ENCODE measurements around the gene TDRD15.

Gene TDRD15

DNA sequence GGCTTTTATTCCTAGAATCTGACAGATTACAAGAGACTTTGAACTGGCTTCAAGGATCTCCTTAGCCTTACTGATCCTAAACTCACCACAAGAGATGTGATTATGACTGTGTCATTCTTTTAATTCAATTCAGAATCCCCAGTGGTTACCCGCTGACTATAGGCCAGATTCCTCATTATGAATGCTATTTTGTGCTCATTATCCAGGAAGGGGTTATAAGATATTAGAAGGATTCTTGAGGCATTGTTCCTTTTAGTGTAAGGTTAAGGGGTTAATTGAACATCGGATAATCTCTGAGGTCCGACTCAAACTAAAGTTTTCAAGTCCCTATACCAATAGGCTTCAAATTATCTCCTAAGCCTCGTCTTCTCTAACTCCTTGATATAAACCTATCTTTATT, 39.4 kb upstream of the TDRD15 start:
- TF ChIP-seq ZNF610 (tag by site-specific recombination; IDR thresholded peaks at IDR 0.05; ENCODE audit: borderline replicate concordance), result no peak
- TF ChIP-seq ZNF366 (tag by site-specific recombination; conservative IDR thresholded peaks at IDR 0.05), result no peak
- no peak for TF ChIP-seq ZNF658 (tag by site-specific recombination; IDR thresholded peaks at IDR 0.05)
- TF ChIP-seq TCF7L2 (IDR thresholded peaks at IDR 0.05; ENCODE audit: borderline replicate concordance, low read depth, low read length), result no peak
- TF ChIP-seq, protein P1, sequence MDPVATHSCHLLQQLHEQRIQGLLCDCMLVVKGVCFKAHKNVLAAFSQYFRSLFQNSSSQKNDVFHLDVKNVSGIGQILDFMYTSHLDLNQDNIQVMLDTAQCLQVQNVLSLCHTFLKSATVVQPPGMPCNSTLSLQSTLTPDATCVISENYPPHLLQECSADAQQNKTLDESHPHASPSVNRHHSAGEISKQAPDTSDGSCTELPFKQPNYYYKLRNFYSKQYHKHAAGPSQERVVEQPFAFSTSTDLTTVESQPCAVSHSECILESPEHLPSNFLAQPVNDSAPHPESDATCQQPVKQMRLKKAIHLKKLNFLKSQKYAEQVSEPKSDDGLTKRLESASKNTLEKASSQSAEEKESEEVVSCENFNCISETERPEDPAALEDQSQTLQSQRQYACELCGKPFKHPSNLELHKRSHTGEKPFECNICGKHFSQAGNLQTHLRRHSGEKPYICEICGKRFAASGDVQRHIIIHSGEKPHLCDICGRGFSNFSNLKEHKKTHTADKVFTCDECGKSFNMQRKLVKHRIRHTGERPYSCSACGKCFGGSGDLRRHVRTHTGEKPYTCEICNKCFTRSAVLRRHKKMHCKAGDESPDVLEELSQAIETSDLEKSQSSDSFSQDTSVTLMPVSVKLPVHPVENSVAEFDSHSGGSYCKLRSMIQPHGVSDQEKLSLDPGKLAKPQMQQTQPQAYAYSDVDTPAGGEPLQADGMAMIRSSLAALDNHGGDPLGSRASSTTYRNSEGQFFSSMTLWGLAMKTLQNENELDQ (tag by site-specific recombination; IDR thresholded peaks at IDR 0.05; ENCODE audit: low read depth), result no peak
- no peak for TF ChIP-seq SP3 (tag by site-specific recombination; IDR thresholded peaks at IDR 0.05)
- TF ChIP-seq ZNF155 (tag by site-specific recombination; IDR thresholded peaks at IDR 0.05), result no peak
- ChIA-PET POLR2A (no interaction called here), CTCF (no interaction called here)
- no peaks in the 10 kb centered on the region for H3K9me3 ChIP-seq (ENCODE audit: control insufficient read depth, insufficient read depth, low read depth, low read length)
- H3K27ac ChIP-seq (ENCODE audit: extremely low read depth, low read depth, low read length), result no peak overlapping the region
- no peak overlapping the region for H3K4me3 ChIP-seq (ENCODE audit: low read depth, low read length)
- no peaks in the 10 kb centered on the region for H3K36me3 ChIP-seq (ENCODE audit: control insufficient read depth in 2 of 2, insufficient read depth in 1 of 2, low read length in 2 of 2)
- H3K4me1 ChIP-seq (ENCODE audit: control insufficient read depth, insufficient read depth, low read length), result no peaks in the 10 kb centered on the region

DNA sequence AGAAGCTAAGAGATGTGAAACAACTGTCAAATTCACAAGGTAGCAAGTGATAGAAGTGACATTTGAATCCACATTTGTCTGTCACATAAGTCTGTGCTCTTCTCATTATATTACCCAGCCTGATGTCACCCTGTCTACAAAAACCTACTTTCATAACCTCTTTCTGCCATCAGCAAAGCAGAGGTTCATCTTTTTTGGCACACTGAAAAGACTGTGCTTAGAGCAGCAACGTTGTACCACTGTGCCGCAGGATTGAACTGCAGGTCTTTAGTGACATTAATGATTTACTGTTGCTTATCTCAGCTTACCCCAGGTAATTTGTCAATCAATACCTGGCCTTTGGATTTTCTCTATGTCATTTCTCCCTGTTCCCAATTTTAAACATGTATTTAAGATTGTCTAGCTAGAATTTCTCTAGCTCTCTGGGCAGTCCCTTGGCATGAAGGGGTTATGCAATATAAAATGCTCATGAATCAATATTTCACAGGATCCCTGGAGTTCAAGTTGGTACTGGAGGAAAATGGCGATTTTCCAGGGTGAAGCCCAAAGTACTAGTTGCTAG, 31.4 kb upstream of the TDRD15 start:
- Histone ChIP-seq H3K4me3 (ENCODE audit: low read depth, low read length) (no peak overlapping the region), H3K9me3 (ENCODE audit: control insufficient read depth, insufficient read depth, low read depth, low read length) (no peaks in the 10 kb centered on the region), H3K4me1 (ENCODE audit: control insufficient read depth, insufficient read depth, low read length) (no peaks in the 10 kb centered on the region), H3K36me3 (ENCODE audit: control insufficient read depth in 2 of 2, insufficient read depth in 1 of 2, low read length in 2 of 2) (no peaks in the 10 kb centered on the region), H3K27ac (ENCODE audit: extremely low read depth, low read depth, low read length) (no peak overlapping the region)
- CTCF ChIA-PET, result interaction anchor here (0.6 kb wide), 2 partner anchors 29 to 431 kb away, joined by 3 read pairs; no protein-coding TSS in a partner anchor
- POLR2A ChIA-PET, result no interaction called here
- TF ChIP-seq ZNF16 (tag by site-specific recombination; IDR thresholded peaks at IDR 0.05; ENCODE audit: low read depth), result no peak
- TF ChIP-seq, protein P2, sequence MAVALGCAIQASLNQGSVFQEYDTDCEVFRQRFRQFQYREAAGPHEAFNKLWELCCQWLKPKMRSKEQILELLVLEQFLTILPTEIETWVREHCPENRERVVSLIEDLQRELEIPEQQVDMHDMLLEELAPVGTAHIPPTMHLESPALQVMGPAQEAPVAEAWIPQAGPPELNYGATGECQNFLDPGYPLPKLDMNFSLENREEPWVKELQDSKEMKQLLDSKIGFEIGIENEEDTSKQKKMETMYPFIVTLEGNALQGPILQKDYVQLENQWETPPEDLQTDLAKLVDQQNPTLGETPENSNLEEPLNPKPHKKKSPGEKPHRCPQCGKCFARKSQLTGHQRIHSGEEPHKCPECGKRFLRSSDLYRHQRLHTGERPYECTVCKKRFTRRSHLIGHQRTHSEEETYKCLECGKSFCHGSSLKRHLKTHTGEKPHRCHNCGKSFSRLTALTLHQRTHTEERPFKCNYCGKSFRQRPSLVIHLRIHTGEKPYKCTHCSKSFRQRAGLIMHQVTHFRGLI (tag by site-specific recombination; IDR thresholded peaks at IDR 0.05), result no peak
- no peak for TF ChIP-seq KLF10 (tag by site-specific recombination; IDR thresholded peaks at IDR 0.05)

DNA sequence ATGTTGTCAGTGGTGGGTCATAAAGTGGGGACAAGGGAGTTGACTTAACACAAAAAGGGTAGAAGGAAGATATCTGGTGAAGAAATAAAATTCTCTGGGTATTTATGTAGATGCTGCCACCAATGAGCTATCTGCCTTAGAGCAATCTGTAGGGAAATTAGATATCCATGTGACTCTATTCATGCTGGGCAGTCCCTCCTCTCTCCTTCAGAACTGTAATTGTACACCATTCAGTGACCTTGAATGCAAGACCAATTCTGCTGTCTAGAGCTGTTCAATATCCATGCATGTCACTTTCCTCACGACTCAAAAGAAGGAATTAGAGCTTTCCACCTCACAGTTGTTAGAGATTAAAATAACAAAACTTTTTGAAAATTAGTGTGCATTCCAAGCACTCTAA, 28.6 kb upstream of the TDRD15 start:
- Histone ChIP-seq H3K9me3 (ENCODE audit: control insufficient read depth, insufficient read depth, low read depth, low read length) (no peaks in the 10 kb centered on the region), H3K4me1 (ENCODE audit: control insufficient read depth, insufficient read depth, low read length) (no peaks in the 10 kb centered on the region), H3K4me3 (ENCODE audit: low read depth, low read length) (no peak overlapping the region), H3K36me3 (ENCODE audit: control insufficient read depth in 2 of 2, insufficient read depth in 1 of 2, low read length in 2 of 2) (no peaks in the 10 kb centered on the region), H3K27ac (ENCODE audit: extremely low read depth, low read depth, low read length) (no peak overlapping the region)
- POLR2A ChIA-PET, result no interaction called here
- CTCF ChIA-PET, result interaction anchor here (1.2 kb wide), 1 partner anchor 23 kb away, joined by 5 read pairs; no protein-coding TSS in a partner anchor
- TF ChIP-seq, protein P3, sequence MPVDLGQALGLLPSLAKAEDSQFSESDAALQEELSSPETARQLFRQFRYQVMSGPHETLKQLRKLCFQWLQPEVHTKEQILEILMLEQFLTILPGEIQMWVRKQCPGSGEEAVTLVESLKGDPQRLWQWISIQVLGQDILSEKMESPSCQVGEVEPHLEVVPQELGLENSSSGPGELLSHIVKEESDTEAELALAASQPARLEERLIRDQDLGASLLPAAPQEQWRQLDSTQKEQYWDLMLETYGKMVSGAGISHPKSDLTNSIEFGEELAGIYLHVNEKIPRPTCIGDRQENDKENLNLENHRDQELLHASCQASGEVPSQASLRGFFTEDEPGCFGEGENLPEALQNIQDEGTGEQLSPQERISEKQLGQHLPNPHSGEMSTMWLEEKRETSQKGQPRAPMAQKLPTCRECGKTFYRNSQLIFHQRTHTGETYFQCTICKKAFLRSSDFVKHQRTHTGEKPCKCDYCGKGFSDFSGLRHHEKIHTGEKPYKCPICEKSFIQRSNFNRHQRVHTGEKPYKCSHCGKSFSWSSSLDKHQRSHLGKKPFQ (tag by site-specific recombination; IDR thresholded peaks at IDR 0.05), result no peak
- TF ChIP-seq ZNF521 (tag by site-specific recombination; IDR thresholded peaks at IDR 0.05) (no peak), ZNF311 (tag by site-specific recombination; IDR thresholded peaks at IDR 0.05; ENCODE audit: borderline replicate concordance) (no peak), ZNF391 (tag by site-specific recombination; IDR thresholded peaks at IDR 0.05; ENCODE audit: borderline replicate concordance, low read depth) (no peak), ZNF175 (tag by site-specific recombination; IDR thresholded peaks at IDR 0.05) (no peak), ZNF274 (IDR thresholded peaks at IDR 0.05; ENCODE audit: low read length) (no peak), ZNF274 (tag by site-specific recombination; IDR thresholded peaks at IDR 0.05; ENCODE audit: borderline replicate concordance) (no peak)
- TF ChIP-seq, protein P4, sequence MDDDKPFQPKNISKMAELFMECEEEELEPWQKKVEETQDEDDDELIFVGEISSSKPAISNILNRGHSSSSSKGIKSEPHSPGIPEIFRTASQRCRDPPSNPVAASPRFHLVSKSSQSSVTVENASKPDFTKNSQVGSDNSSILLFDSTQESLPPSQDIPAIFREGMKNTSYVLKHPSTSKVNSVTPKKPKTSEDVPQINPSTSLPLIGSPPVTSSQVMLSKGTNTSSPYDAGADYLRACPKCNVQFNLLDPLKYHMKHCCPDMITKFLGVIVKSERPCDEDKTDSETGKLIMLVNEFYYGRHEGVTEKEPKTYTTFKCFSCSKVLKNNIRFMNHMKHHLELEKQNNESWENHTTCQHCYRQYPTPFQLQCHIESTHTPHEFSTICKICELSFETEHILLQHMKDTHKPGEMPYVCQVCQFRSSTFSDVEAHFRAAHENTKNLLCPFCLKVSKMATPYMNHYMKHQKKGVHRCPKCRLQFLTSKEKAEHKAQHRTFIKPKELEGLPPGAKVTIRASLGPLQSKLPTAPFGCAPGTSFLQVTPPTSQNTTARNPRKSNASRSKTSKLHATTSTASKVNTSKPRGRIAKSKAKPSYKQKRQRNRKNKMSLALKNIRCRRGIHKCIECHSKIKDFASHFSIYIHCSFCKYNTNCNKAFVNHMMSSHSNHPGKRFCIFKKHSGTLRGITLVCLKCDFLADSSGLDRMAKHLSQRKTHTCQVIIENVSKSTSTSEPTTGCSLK (tag by site-specific recombination; IDR thresholded peaks at IDR 0.05), result no peak
- TF ChIP-seq, protein P2 (tag by site-specific recombination; IDR thresholded peaks at IDR 0.05), result no peak
